GM15510 (cell line): ENCODE measurements around the gene TMEM158.

Source experiments
- POLR2A ChIP-seq: IDR thresholded peaks from 3 replicates; pipeline ENCODE4 v1.6.1; 2011; ENCODE audit warnings: borderline replicate concordance; ENCODE audit not compliant: insufficient read length; ENCODE audit errors: extremely low read depth

Gene TMEM158

GRCh38 chr3:45218578-45219390 lies 7.3 kb downstream of the TMEM158 start:
- no peak for TF ChIP-seq POLR2A

GRCh38 chr3:45216021-45216609 lies 10.0 kb downstream of the TMEM158 start:
- TF ChIP-seq POLR2A = no peak

- TF ChIP-seq POLR2A = no peak
These were observed 10.6 kb downstream of the TMEM158 start for GRCh38 chr3:45215466-45215865.

GRCh38 chr3:45214061-45214680 lies 11.9 kb downstream of the TMEM158 start:
- TF ChIP-seq POLR2A = no peak

- TF ChIP-seq POLR2A = no peak
These were observed 14.0 kb downstream of the TMEM158 start for GRCh38 chr3:45212095-45212468.

GRCh38 chr3:45211466-45212094 lies 14.5 kb downstream of the TMEM158 start:
- no peak for TF ChIP-seq POLR2A

GRCh38 chr3:45210308-45211041 lies 15.6 kb downstream of the TMEM158 start:
- TF ChIP-seq POLR2A = no peak

- TF ChIP-seq POLR2A = no peak
These were observed 16.6 kb downstream of the TMEM158 start for GRCh38 chr3:45209526-45209925.

- no peak for TF ChIP-seq POLR2A
These were observed 17.5 kb downstream of the TMEM158 start for GRCh38 chr3:45208586-45208985.

GRCh38 chr3:45207446-45207845 lies 18.6 kb downstream of the TMEM158 start:
- no peak for TF ChIP-seq POLR2A

GRCh38 chr3:45205126-45205525 lies 21.0 kb downstream of the TMEM158 start:
- TF ChIP-seq POLR2A = no peak

- TF ChIP-seq POLR2A = no peak
These were observed 22.0 kb downstream of the TMEM158 start for GRCh38 chr3:45204136-45204535.

GRCh38 chr3:45199837-45200648 lies 26.0 kb downstream of the TMEM158 start:
- no peak for TF ChIP-seq POLR2A
